Aorta (tissue), 5 donors: ENCODE results near the gene PPP1R18. TPM values are rescaled to one million over a fixed set of nuclear protein-coding genes. Genes with fewer than 3 reads are reported as not detected.

Source experiments
- ATAC-seq: fragments of 200-7000 bp; cut with Tn5 transposase; one replicate; pipeline ENCODE4 v1.9.1; 2022; ENCODE audit warnings: moderate library complexity; ENCODE audit not compliant: low FRiP score
- DNase-seq, 2 donors: peaks; one replicate each; pipeline ENCODE4 v3.0.0-alpha.2; 2020
- H3K27ac ChIP-seq, 2 donors: one replicate each; pipeline ENCODE4 v1.5.1; 2013; ENCODE audit warnings: low read length in 2 of 2, mild to moderate bottlenecking in 2 of 2, moderate library complexity in 2 of 2, control low read depth in 1 of 2, inconsistent platforms in 1 of 2, low read depth in 1 of 2
- H3K27me3 ChIP-seq, 2 donors: one replicate each; pipeline ENCODE4 v1.6.1; 2013; ENCODE audit warnings: control low read depth in 1 of 2, low read length in 1 of 2, mild to moderate bottlenecking in 1 of 2, moderate library complexity in 1 of 2; ENCODE audit not compliant: insufficient read depth in 2 of 2, control insufficient read depth in 1 of 2
- H3K36me3 ChIP-seq, 2 donors: one replicate each; pipeline ENCODE4 v1.6.1; 2013; ENCODE audit warnings: control low read depth in 1 of 2, low read length in 1 of 2, mild to moderate bottlenecking in 1 of 2; ENCODE audit not compliant: insufficient read depth in 2 of 2, control insufficient read depth in 1 of 2
- H3K4me1 ChIP-seq, 2 donors: one replicate each; pipeline ENCODE4 v1.6.1; 2013; ENCODE audit warnings: low read length in 2 of 2, control low read depth in 1 of 2, mild to moderate bottlenecking in 1 of 2, moderate library complexity in 1 of 2; ENCODE audit not compliant: insufficient read depth in 2 of 2, control insufficient read depth in 1 of 2
- H3K4me3 ChIP-seq, 2 donors: one replicate each; pipeline ENCODE4 v1.5.1; 2013; ENCODE audit warnings: low read length in 2 of 2, control low read depth in 1 of 2, mild to moderate bottlenecking in 1 of 2
- H3K9me3 ChIP-seq: one replicate; pipeline ENCODE4 v1.6.1; 2013; ENCODE audit warnings: mild to moderate bottlenecking, low read length; ENCODE audit not compliant: control insufficient read depth
- WGBS, 2 donors: extraction: QIAGEN DNeasy Blood & Tissue Kit; methylation state at CpG; one replicate each; pipeline ENCODE4 v1.1.7; 2013; 5-methylcytosine and 5-hydroxymethylcytosine counted together
- intact Hi-C, 2 donors: fragments of 100-400 bp; cut with DNase I; formaldehyde crosslinking; loops; one replicate each; pipeline versions ENCODE4 v1.14.2 to v1.15.0; 2022
- long read RNA-seq, 2 donors: library from polyadenylated mRNA; unstranded; transcript quantifications; one replicate each; pipeline ENCODE4 v2.0.0, GENCODE V29; 2020 to 2021
- polyA plus RNA-seq, 2 donors: library from polyadenylated mRNA; stranded (reverse); fragments of 200-250 nt; gene quantifications; one replicate each; pipeline ENCODE4 v1.2.3, GENCODE V29; 2013
- total RNA-seq, 2 donors: library from RNA; stranded (reverse); fragmentation: NEBNext Ultra II Directional; extraction: Animal tissue kit (Norgen Biotek cat#: 25700); gene quantifications; one replicate each; pipeline ENCODE4 v1.2.1, GENCODE V29; 2021
- donor health status: healthy with polysubstance abuse.
- donor health status: Bipolar disorder and iron deficiency.
- donor health status: DM: no; HTN: no; CAD: no.
- donor health status: DM: no; HTN: no; CAD: no.
- donor health status: DM: yes; HTN: yes; CAD: no.

Gene PPP1R18
- total RNA-seq (100 to 1,000 TPM; 130 to 134 TPM), polyA plus RNA-seq (10 to 100 TPM; 68.5 to 83.3 TPM)
- long read RNA-seq, donor 1, transcript PPP1R18-206 (3 exons, 1,448 nt), result major isoform, 35 of 50 reads
- long read RNA-seq, donor 1, partial matches to known transcripts, result 13 of 50 reads
- long read RNA-seq, donor 1, other reads (novel, unspliced or antisense), result 0 of 50 reads
- long read RNA-seq, donor 2, transcript PPP1R18-206 (3 exons, 1,448 nt), result major isoform, 12 of 24 reads
- long read RNA-seq, donor 2, partial matches to known transcripts, result 5 of 24 reads
- long read RNA-seq, donor 2, other reads (novel, unspliced or antisense), result 4 of 24 reads

DNA sequence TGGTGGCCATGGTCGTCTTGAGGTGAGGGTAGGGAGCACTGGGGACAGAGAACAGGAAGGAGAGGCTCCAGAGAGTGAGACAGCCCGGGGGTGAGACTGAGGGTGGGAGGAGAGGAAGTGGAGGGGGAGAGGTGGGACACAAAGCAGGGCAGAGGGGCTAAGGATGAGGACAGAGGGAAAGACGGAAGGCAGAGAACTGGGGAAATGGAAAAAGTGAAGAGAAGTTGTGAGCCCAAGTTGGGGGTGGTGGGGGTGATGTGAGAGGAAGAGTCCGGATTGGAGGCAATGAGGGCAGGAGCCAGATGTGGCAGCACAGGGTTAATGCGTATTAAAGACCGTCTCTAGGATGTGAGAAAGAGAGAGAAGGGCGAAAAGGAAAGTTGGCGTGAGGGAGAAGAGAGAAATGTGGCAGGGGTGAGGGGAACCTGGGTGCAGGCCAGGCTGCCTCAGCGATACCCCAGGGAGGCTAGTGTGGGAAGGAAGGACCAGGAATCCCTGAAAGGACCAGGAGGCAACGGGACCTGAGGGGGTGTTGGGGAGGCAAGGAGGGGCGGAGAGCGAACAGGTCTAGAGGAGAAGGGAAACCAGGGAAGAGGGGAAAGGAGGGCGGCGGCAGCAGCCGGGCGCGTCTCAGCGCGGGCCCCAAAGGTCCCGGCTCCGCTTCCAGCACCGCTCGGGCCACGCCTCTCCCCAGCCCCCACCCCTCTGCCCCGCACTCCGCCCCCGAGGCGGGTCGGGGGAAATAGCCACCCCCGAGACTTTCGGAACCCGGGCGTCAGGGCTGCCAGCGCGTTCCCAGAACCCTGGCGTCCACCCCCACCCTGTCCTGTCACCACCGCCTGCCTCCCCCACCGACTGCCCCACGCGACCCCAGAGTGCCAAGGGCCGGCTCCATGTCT is at the start of gene PPP1R18:
Gene PPP1R18, minus strand, starts transcription at position 637 of the 899 bp plus-strand sequence. Its CDS starts 627 bp downstream, at position 10.
- peak within 1 kb of the TSS; percentile 72 to 82 for H3K4me3 ChIP-seq
- no peaks in the 10 kb centered on the region for H3K27me3 ChIP-seq
- peak within 1 kb of the TSS; percentile 80 to 94 for H3K27ac ChIP-seq
- H3K9me3 ChIP-seq, result no peaks in the 10 kb centered on the region
- ATAC-seq, result peak; percentile 78
- peak; percentile 95 to 96 for DNase-seq
- H3K4me1 ChIP-seq, result no peaks in the 10 kb centered on the region
- H3K36me3 ChIP-seq, result no peaks in the 10 kb centered on the region
- 1% methylated on average over 27 to 41 of the region's 41 CpGs for WGBS, 2 donors
- intact Hi-C loops, result loop anchor here (2.0 kb wide), 2 partner anchors 35 to 69 kb away; partner anchors contain the start of genes MRPS18B (in 1 of the 2), PPP1R10 (in 1 of the 2) and TUBB (in 1 of the 2)

DNA sequence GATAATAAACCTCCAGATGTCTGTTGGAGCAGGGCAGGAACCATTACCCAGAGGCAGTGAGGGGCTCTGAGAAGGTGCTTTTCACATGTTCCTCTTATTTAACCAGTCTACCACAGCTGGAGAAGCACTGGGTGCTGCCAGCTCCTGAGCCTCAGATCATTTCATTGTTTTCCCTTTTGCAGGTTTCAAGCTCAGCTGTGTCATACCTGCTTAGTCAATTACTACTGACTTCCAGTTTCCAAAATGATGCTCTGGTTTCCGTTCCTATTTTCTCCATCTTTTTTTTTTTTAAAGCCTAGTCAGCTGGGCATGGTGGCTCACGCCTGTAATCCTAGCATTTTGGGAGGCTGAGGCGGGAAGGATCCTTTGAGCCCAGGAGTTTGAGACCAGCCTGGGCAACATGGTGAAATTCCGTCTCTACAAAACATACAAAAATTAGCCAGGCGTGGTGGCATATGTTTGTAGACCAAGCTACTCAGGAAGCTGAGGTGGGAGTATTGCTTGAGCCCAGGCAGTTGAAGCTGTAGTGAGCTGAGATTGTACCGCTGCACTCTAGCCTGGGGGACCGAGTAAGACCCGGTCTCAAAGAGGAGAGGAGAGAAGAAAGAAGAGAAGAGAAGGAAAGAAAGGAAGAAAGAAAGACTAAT is 49.3 kb upstream of the PPP1R18 start:
- intact Hi-C loops, result no loop called here

GRCh38 chr6:30732237-30732943 is 45.9 kb upstream of the PPP1R18 start:
- no peaks in the 10 kb centered on the region for H3K27me3 ChIP-seq
- WGBS, 2 donors, result 88 to 89% methylated on average over 12 of the region's 12 CpGs
- H3K4me3 ChIP-seq, result no peak overlapping the region
- no peaks in the 10 kb centered on the region for H3K9me3 ChIP-seq
- DNase-seq, result no peak
- ATAC-seq, result no peak
- intact Hi-C loops, result no loop called here
- no peak overlapping the region for H3K27ac ChIP-seq
- peaks cover 3 to 4% of the 10 kb centered on the region in 2 donors for H3K36me3 ChIP-seq
- H3K4me1 ChIP-seq, result no peaks in the 10 kb centered on the region

More for the DNA sequence above, 49.3 kb upstream of the PPP1R18 start:
- no peaks in the 10 kb centered on the region for H3K9me3 ChIP-seq
- 86 to 88% methylated on average over 8 of the region's 8 CpGs for WGBS, 2 donors
- H3K27ac ChIP-seq, result no peak overlapping the region
- H3K4me1 ChIP-seq, result no peaks in the 10 kb centered on the region
- H3K36me3 ChIP-seq, result peaks cover 4 to 7% of the 10 kb centered on the region in 2 donors
- DNase-seq, result no peak
- H3K4me3 ChIP-seq, result no peak overlapping the region
- no peaks in the 10 kb centered on the region for H3K27me3 ChIP-seq
- ATAC-seq, result no peak

DNA sequence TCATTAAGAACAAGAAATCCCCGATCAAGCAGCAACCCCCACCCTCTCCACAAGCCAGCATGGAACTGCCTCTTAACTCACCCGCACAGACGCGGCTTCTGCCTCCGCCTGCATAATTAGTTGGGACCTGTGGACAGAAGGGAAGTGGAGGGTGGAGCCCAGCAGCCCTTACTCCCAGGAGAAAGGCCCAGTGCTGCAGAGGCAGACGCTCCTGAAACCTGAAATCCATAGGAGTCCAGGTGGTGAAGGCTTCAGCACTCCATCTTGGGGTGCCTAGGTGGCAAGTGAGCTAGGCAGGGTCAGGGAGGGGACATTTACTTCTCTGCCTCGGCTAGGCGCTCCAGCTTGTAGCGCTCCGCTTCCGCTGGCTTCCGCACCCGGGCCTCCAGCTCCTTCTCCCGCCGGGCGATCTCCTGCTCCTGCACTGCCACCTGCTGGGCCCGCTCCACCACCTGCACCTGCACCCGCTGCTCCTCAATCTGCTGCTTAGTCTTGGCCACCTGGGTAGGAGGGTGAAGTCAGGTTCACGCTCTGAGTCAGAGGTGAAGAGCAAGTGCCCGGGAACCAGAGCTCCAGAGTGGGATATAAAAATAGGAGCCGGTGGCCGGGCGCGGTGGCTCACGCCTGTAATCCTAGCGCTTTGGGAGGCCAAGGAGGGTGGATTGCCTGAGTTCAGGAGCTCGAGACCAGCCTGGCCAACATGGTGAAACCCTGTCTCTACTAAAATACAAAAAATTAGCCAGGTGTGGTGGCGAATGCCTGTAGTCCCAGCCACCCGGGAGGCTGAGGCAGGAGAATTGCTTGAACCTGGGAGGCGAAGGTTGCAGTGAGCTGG is 44.4 kb upstream of the PPP1R18 start:
- intact Hi-C loops, result no loop called here
- ATAC-seq, result peak; percentile 70
- no peaks in the 10 kb centered on the region for H3K4me1 ChIP-seq
- WGBS, 2 donors, result 55 to 57% methylated on average over 30 of the region's 30 CpGs
- H3K4me3 ChIP-seq, result no peak overlapping the region
- H3K27me3 ChIP-seq, result no peaks in the 10 kb centered on the region
- DNase-seq, result peak in 1 of 2 donors; percentile 83
- no peak overlapping the region for H3K27ac ChIP-seq
- no peaks in the 10 kb centered on the region for H3K9me3 ChIP-seq
- H3K36me3 ChIP-seq, result peaks cover under 1 to 4% of the 10 kb centered on the region in 2 donors

DNA sequence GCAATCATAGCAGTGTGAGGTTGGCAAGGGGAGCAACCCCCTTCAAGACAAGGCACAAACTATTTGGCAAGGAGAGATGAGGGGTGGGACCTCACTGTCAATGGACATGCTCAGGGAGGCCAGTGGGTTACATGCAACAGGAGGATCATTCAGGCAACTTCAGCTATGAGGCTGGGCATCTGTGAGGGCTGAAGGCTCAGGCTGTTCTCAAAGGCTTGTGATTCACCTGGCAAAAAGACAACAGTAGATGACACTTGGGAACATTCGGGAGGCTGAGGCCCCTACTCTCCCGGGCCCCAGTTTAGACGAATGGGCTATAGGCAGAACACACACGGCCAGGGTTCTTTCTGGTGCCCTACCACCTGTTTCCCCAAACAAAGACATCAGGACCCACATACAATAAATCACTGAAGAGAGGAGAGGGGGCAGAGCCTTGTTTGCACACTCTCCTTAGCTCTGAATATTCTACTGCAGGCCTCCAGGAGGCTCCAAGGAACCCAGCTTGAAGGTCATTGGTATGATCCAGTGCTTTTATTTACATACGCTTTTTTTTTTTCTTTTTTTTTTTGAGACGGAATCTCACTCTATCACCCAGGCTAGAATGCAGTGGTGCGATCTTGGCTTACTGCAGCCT is 41.6 kb upstream of the PPP1R18 start:
- ATAC-seq, result no peak
- Histone ChIP-seq H3K27me3 (no peaks in the 10 kb centered on the region), H3K4me1 (no peaks in the 10 kb centered on the region), H3K4me3 (no peak overlapping the region), H3K36me3 (peaks cover 3 to 4% of the 10 kb centered on the region in 2 donors), H3K27ac (peak overlapping the region in 1 of 2 donors; percentile 10), H3K9me3 (no peaks in the 10 kb centered on the region)
- no peak for DNase-seq
- 41 to 50% methylated on average over 7 of the region's 7 CpGs for WGBS, 2 donors
- intact Hi-C loops, result no loop called here

GRCh38 chr6:30726506-30727413 is 40.3 kb upstream of the PPP1R18 start:
- no peaks in the 10 kb centered on the region for H3K9me3 ChIP-seq
- no peak overlapping the region for H3K4me3 ChIP-seq
- DNase-seq (no peak), ATAC-seq (no peak)
- H3K4me1 ChIP-seq, result no peaks in the 10 kb centered on the region
- peaks cover 0 to 3% of the 10 kb centered on the region in 2 donors for H3K36me3 ChIP-seq
- no peaks in the 10 kb centered on the region for H3K27me3 ChIP-seq
- intact Hi-C loops, result no loop called here
- no peak overlapping the region for H3K27ac ChIP-seq
- WGBS, 2 donors, result 76 to 77% methylated on average over 11 of the region's 11 CpGs
